ENCODE results near the gene ZNRD2.
A peak's percentile ranks its signal among the peaks of the same experiment; 100 is the strongest.

ZNRD2 gene

DNA sequence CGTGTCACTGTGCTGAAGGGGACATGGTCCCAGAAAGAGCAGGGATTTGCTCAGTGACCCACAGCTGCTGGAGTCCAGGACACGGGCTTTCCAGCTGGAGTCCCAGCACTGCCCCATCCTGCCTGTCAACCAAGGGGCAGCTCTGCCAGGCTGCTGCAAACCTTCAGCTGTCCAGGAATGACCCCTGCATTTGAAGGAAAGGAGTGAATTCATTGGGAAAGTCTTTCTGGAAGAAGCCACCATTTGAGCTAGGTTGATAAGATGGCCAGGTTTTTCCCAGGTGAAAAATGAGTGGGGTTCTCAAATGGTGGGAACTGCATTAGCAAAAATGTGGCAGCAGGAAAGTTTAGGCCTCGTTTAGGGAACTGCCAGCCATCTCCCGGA, 16.0 kb downstream of the ZNRD2 start:
- Histone ChIP-seq H3K23ac (ENCODE audit: low read length) (no peak overlapping the region), H2AFZ (ENCODE audit: insufficient read depth, low read length, poor library complexity) (no peak overlapping the region), H3K27me3 (ENCODE audit: insufficient read depth, low read length) (no peaks in the 10 kb centered on the region), H3K18ac (ENCODE audit: low read length) (no peak overlapping the region), H2BK120ac (ENCODE audit: insufficient read depth, low read length, poor library complexity) (no peak overlapping the region), H3K27ac (ENCODE audit: low read depth, low read length) (no peak overlapping the region), H3K14ac (ENCODE audit: low read length) (no peak overlapping the region), H3K79me2 (ENCODE audit: control insufficient read depth, insufficient read depth, low read length, poor library complexity) (no peaks in the 10 kb centered on the region), H3K9ac (ENCODE audit: low read length) (no peak overlapping the region), H2BK5ac (ENCODE audit: low read depth, low read length, poor library complexity) (no peak overlapping the region), H3K9me3 (ENCODE audit: insufficient read depth, low read depth, low read length) (peaks cover 4% of the 10 kb centered on the region), H4K12ac (ENCODE audit: low read depth, low read length) (no peak overlapping the region), H2AK5ac (ENCODE audit: low read length) (no peak overlapping the region), H3K4me2 (ENCODE audit: low read length) (no peak overlapping the region), H3K36me3 (ENCODE audit: control insufficient read depth in 1 of 2, insufficient read depth in 2 of 2, low read length in 2 of 2) (peaks cover 15 to 21% of the 10 kb centered on the region in 2 experiments), H2BK12ac (ENCODE audit: low read length) (no peak overlapping the region), H4K91ac (ENCODE audit: low read depth, low read length) (no peak overlapping the region), H3K4me3 (ENCODE audit: low read depth, low read length) (no peak overlapping the region), H3K4ac (ENCODE audit: low read depth, low read length) (no peak overlapping the region), H3K4me1 (ENCODE audit: control insufficient read depth in 1 of 2, insufficient read depth in 2 of 2, low read length in 2 of 2) (no peaks in the 10 kb centered on the region), H3K79me1 (ENCODE audit: low read length) (no peaks in the 10 kb centered on the region), H4K8ac (ENCODE audit: low read depth, low read length) (no peak overlapping the region)
- no CpG with 5 or more reads among the region's 4 CpGs for WGBS (ENCODE audit: extremely low coverage, insufficient coverage, insufficient read length)
- no peak for DNase-seq

GRCh38 chr11:65586676-65587075, 16.4 kb downstream of the ZNRD2 start:
- no peak overlapping the region for H3K14ac ChIP-seq (ENCODE audit: low read length)
- H3K4ac ChIP-seq (ENCODE audit: low read depth, low read length), result no peak overlapping the region
- no peak overlapping the region for H4K91ac ChIP-seq (ENCODE audit: low read depth, low read length)
- no peak for DNase-seq
- H3K18ac ChIP-seq (ENCODE audit: low read length), result no peak overlapping the region
- no peaks in the 10 kb centered on the region for H3K79me1 ChIP-seq (ENCODE audit: low read length)
- H3K27ac ChIP-seq (ENCODE audit: low read depth, low read length), result no peak overlapping the region
- H3K9me3 ChIP-seq (ENCODE audit: insufficient read depth, low read depth, low read length), result peaks cover 4% of the 10 kb centered on the region
- H4K8ac ChIP-seq (ENCODE audit: low read depth, low read length), result no peak overlapping the region
- no peaks in the 10 kb centered on the region for H3K79me2 ChIP-seq (ENCODE audit: control insufficient read depth, insufficient read depth, low read length, poor library complexity)
- H2AFZ ChIP-seq (ENCODE audit: insufficient read depth, low read length, poor library complexity), result no peak overlapping the region
- peaks cover 0 to under 1% of the 10 kb centered on the region in 2 experiments for H3K4me1 ChIP-seq (ENCODE audit: control insufficient read depth in 1 of 2, insufficient read depth in 2 of 2, low read length in 2 of 2)
- H4K12ac ChIP-seq (ENCODE audit: low read depth, low read length), result no peak overlapping the region
- no peak overlapping the region for H3K4me2 ChIP-seq (ENCODE audit: low read length)
- no peak overlapping the region for H2BK12ac ChIP-seq (ENCODE audit: low read length)
- H3K27me3 ChIP-seq (ENCODE audit: insufficient read depth, low read length), result no peaks in the 10 kb centered on the region
- H2BK120ac ChIP-seq (ENCODE audit: insufficient read depth, low read length, poor library complexity), result no peak overlapping the region
- H3K36me3 ChIP-seq (ENCODE audit: control insufficient read depth in 1 of 2, insufficient read depth in 2 of 2, low read length in 2 of 2), result peaks cover 14 to 18% of the 10 kb centered on the region in 2 experiments
- H2AK5ac ChIP-seq (ENCODE audit: low read length), result no peak overlapping the region
- no CpG with 5 or more reads among the region's 2 CpGs for WGBS (ENCODE audit: extremely low coverage, insufficient coverage, insufficient read length)
- H2BK5ac ChIP-seq (ENCODE audit: low read depth, low read length, poor library complexity), result no peak overlapping the region
- no peak overlapping the region for H3K4me3 ChIP-seq (ENCODE audit: low read depth, low read length)
- no peak overlapping the region for H3K9ac ChIP-seq (ENCODE audit: low read length)
- no peak overlapping the region for H3K23ac ChIP-seq (ENCODE audit: low read length)

DNA sequence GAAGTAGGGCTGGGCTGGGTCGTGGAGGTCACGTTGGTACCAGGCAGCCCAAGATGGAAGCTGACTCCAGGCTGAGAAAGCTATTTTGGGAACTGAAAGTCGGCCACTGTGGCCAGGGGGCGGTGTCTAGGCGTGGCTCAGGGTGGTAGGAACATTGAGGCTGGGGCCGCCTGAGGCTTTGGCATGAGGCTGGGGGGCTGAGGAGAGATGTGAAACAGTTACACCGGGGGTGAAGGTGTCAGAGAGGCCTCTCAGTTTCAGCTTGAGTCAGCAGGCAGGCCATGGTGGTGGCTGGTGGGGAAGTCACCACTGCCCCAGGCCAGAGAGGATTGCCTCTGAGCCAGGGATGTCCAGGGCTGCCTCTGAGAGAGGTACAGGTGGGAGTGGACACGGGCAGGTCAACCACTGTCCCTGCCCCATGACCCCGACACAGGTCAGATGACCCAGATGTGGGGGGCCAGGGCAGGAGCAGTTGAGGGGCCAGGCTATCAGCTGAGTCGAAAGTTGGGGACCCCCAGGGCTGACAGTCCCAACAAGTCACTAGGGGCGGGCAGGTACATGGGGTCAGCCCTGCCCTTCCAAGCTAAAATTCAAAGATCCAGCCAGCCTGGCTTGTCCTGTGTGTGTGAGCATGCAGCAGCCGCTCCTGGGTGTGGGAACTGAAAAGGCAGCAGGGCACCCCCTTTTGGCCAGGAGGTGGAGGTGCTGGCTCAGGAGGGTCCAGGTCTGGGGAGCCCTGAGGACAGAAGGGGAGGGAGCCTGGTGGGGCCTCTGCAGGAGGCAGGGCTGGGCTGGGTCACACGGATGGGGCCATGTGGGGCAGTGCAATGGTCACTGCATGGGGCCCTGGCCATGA, 18.1 kb downstream of the ZNRD2 start:
- Histone ChIP-seq H4K91ac (ENCODE audit: low read depth, low read length) (no peak overlapping the region), H3K79me1 (ENCODE audit: low read length) (peaks cover 3% of the 10 kb centered on the region), H2AFZ (ENCODE audit: insufficient read depth, low read length, poor library complexity) (no peak overlapping the region), H3K14ac (ENCODE audit: low read length) (no peak overlapping the region), H4K12ac (ENCODE audit: low read depth, low read length) (no peak overlapping the region), H3K4me2 (ENCODE audit: low read length) (no peak overlapping the region), H3K36me3 (ENCODE audit: control insufficient read depth in 1 of 2, insufficient read depth in 2 of 2, low read length in 2 of 2) (peaks cover 10 to 16% of the 10 kb centered on the region in 2 experiments), H3K18ac (ENCODE audit: low read length) (no peak overlapping the region), H3K9me3 (ENCODE audit: insufficient read depth, low read depth, low read length) (peaks cover 4% of the 10 kb centered on the region), H3K27me3 (ENCODE audit: insufficient read depth, low read length) (peaks cover 5% of the 10 kb centered on the region), H3K79me2 (ENCODE audit: control insufficient read depth, insufficient read depth, low read length, poor library complexity) (no peaks in the 10 kb centered on the region), H3K9ac (ENCODE audit: low read length) (no peak overlapping the region), H2AK5ac (ENCODE audit: low read length) (no peak overlapping the region), H2BK5ac (ENCODE audit: low read depth, low read length, poor library complexity) (no peak overlapping the region), H3K4me1 (ENCODE audit: control insufficient read depth in 1 of 2, insufficient read depth in 2 of 2, low read length in 2 of 2) (peaks cover 0 to 8% of the 10 kb centered on the region in 2 experiments), H2BK12ac (ENCODE audit: low read length) (no peak overlapping the region), H3K4me3 (ENCODE audit: low read depth, low read length) (no peak overlapping the region), H2BK120ac (ENCODE audit: insufficient read depth, low read length, poor library complexity) (no peak overlapping the region), H3K23ac (ENCODE audit: low read length) (no peak overlapping the region), H3K4ac (ENCODE audit: low read depth, low read length) (no peak overlapping the region), H4K8ac (ENCODE audit: low read depth, low read length) (no peak overlapping the region), H3K27ac (ENCODE audit: low read depth, low read length) (no peak overlapping the region)
- peak in 1 of 2 donors; percentile 43 for DNase-seq
- no CpG with 5 or more reads among the region's 13 CpGs for WGBS (ENCODE audit: extremely low coverage, insufficient coverage, insufficient read length)

DNA sequence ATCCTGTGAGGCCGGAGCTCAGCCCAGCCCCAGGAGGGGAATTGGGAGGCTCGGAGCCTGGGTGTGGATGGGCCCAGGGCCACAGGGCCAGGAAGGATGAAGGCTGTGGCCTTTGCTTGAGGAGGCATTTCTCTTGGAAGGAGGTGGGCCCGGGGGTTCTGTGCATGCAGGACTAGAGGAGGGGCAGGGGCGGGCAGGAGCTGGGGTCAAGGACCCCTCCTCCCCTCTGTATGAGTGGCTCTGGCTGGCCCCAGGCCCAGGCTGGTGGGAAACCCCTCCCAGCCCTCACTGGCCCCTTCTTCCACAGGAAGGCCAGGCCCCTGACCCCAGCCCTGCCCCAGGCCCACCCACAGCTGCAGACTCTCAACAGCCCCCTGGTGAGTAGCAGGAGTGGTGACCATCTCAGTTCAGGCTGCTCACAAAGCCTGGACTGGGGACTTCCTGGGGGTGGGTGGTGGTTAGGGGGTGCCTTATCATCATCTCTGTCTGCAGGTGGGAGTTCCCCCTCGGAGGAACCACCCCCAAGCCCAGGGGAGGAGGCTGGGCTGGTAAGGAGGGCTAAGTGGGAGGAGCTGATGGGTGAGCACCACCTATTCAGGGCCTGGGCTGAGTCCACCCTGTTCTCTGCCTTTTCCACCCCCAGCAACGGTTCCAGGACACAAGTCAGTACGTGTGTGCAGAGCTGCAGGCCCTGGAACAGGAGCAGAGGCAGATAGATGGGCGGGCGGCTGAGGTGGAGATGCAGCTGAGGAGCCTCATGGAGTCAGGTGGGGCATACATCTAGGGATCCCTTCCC, 19.4 kb downstream of the ZNRD2 start:
- Histone ChIP-seq H3K18ac (ENCODE audit: low read length) (no peak overlapping the region), H3K27me3 (ENCODE audit: insufficient read depth, low read length) (peaks cover 5% of the 10 kb centered on the region), H3K9ac (ENCODE audit: low read length) (no peak overlapping the region), H3K14ac (ENCODE audit: low read length) (no peak overlapping the region), H3K4me3 (ENCODE audit: low read depth, low read length) (no peak overlapping the region), H3K36me3 (ENCODE audit: control insufficient read depth in 1 of 2, insufficient read depth in 2 of 2, low read length in 2 of 2) (peaks cover 8 to 15% of the 10 kb centered on the region in 2 experiments), H3K4me1 (ENCODE audit: control insufficient read depth in 1 of 2, insufficient read depth in 2 of 2, low read length in 2 of 2) (peaks cover 0 to 8% of the 10 kb centered on the region in 2 experiments), H3K27ac (ENCODE audit: low read depth, low read length) (no peak overlapping the region), H3K79me1 (ENCODE audit: low read length) (peaks cover 3% of the 10 kb centered on the region), H2AFZ (ENCODE audit: insufficient read depth, low read length, poor library complexity) (no peak overlapping the region), H4K12ac (ENCODE audit: low read depth, low read length) (no peak overlapping the region), H3K23ac (ENCODE audit: low read length) (no peak overlapping the region), H3K4ac (ENCODE audit: low read depth, low read length) (no peak overlapping the region), H2BK5ac (ENCODE audit: low read depth, low read length, poor library complexity) (no peak overlapping the region), H2BK120ac (ENCODE audit: insufficient read depth, low read length, poor library complexity) (no peak overlapping the region), H3K4me2 (ENCODE audit: low read length) (no peak overlapping the region), H4K91ac (ENCODE audit: low read depth, low read length) (no peak overlapping the region), H2BK12ac (ENCODE audit: low read length) (no peak overlapping the region), H3K79me2 (ENCODE audit: control insufficient read depth, insufficient read depth, low read length, poor library complexity) (no peaks in the 10 kb centered on the region), H2AK5ac (ENCODE audit: low read length) (no peak overlapping the region), H3K9me3 (ENCODE audit: insufficient read depth, low read depth, low read length) (peaks cover 4% of the 10 kb centered on the region), H4K8ac (ENCODE audit: low read depth, low read length) (no peak overlapping the region)
- WGBS (ENCODE audit: extremely low coverage, insufficient coverage, insufficient read length), result no CpG with 5 or more reads among the region's 9 CpGs
- no peak for DNase-seq

Measured in trophoblast cell (in vitro differentiated cells and primary cell).